K562 (cell line): ENCODE results near the gene ZNF385D. TPM values are rescaled to one million over a fixed set of nuclear protein-coding genes. Genes with fewer than 3 reads are reported as not detected.

Experiments used
- ATAC-seq: fragments of 200-7000 bp; cut with Tn5 transposase; 3 replicates; pipeline ENCODE4 v1.9.1; 2020; ENCODE audit warnings: moderate library complexity
- BruUV-seq: library from RNA; stranded (reverse); fragments of 400-500 nt; replicated peaks from 2 replicates; lab custom pipeline; 2021; lab: Mats Ljungman, UMichigan
- CTCF ChIA-PET: fragments of 300-600 bp; formaldehyde crosslinking; extraction: SDS; loops from one replicate; lab custom pipeline; 2021; ENCODE audit warnings: low intra/inter-chr PET ratio; lab: Yijun Ruan, JAX
- POLR2A ChIA-PET: fragments of 300-600, 350-650 bp; sonication (Branson Sonifier 250); formaldehyde crosslinking; extraction: SDS; loops from one replicate; lab custom pipeline; 2021; ENCODE audit warnings: antibody characterized with exemption, inconsistent platforms; lab: Yijun Ruan, JAX
- DNase-seq, 4 experiments: peaks; one replicate each; pipeline versions ENCODE4 v3.0.0 to v3.0.0-alpha.2; 2011 to 2018; ENCODE audit warnings: low spot score in 3 of 4, mixed read lengths in 3 of 4; ENCODE audit errors: extremely low read depth in 1 of 4
- FAIRE-seq: peaks from 2 replicates; lab custom pipeline; 2011; peaks lifted over from hg19 to GRCh38; lab: Jason Lieb, UNC
- H2AFZ ChIP-seq: 2 replicates; pipeline ENCODE4 v1.6.0; 2011; ENCODE audit warnings: low read depth, low read length, control low read depth, inconsistent platforms
- H3K27ac ChIP-seq: fragments of 200-600 bp; 3 replicates; pipeline ENCODE4 v1.8.0; 2011; ENCODE audit warnings: low read depth, mild to moderate bottlenecking, control low read depth, inconsistent platforms, low read length, moderate library complexity, mixed read lengths; ENCODE audit errors: extremely low read depth
- H3K27me3 ChIP-seq, 2 experiments: fragments of 300-600 bp in 1 of 2; 2 replicates in 1 of 2; 3 replicates in 1 of 2; pipeline versions ENCODE4 v1.6.0 to v1.8.0; 2011; ENCODE audit warnings: inconsistent platforms in 2 of 2, low read length in 2 of 2, mild to moderate bottlenecking in 1 of 2, mixed read lengths in 1 of 2, moderate library complexity in 1 of 2; ENCODE audit not compliant: control insufficient read depth in 2 of 2, insufficient read depth in 2 of 2
- H3K36me3 ChIP-seq: fragments of 300-600 bp; 3 replicates; pipeline ENCODE4 v1.8.0; 2011; ENCODE audit warnings: mild to moderate bottlenecking, low read length, inconsistent platforms; ENCODE audit not compliant: control insufficient read depth, insufficient read depth
- H3K4me1 ChIP-seq, 2 experiments: fragments of 200-600 bp in 1 of 2; replicated peaks in 1 of 2; 2 replicates in 1 of 2; 3 replicates in 1 of 2; pipeline versions ENCODE4 v1.5.1 to v1.8.0; 2011; ENCODE audit warnings: inconsistent platforms in 2 of 2, low read length in 2 of 2, mild to moderate bottlenecking in 1 of 2, mixed read lengths in 1 of 2, moderate library complexity in 1 of 2; ENCODE audit not compliant: control insufficient read depth in 2 of 2, insufficient read depth in 2 of 2
- H3K4me2 ChIP-seq: 2 replicates; pipeline ENCODE4 v1.6.1; 2011; ENCODE audit warnings: low read length, control low read depth, inconsistent platforms, mixed read lengths; ENCODE audit not compliant: insufficient read depth
- H3K4me3 ChIP-seq: fragments of 200-600 bp; sonication (generic), shearing (Covaris generic); 2 replicates; pipeline ENCODE4 v1.5.1; 2016; ENCODE audit warnings: control low read depth, inconsistent platforms
- H3K79me2 ChIP-seq: fragments of 200-600 bp; 3 replicates; pipeline ENCODE4 v1.8.0; 2011; ENCODE audit warnings: low read length, inconsistent platforms; ENCODE audit not compliant: control insufficient read depth, insufficient read depth
- H3K9ac ChIP-seq, 2 experiments: 2 replicates each; pipeline versions ENCODE4 v1.6.0 to v1.6.1; 2011; ENCODE audit warnings: low read depth in 2 of 2, low read length in 2 of 2, control low read depth in 1 of 2, inconsistent platforms in 1 of 2, mild to moderate bottlenecking in 1 of 2, mixed read lengths in 1 of 2; ENCODE audit not compliant: insufficient read depth in 1 of 2
- H3K9me1 ChIP-seq: one replicate; pipeline ENCODE4 v1.6.0; 2011; ENCODE audit warnings: inconsistent platforms, mild to moderate bottlenecking, low read length, moderate library complexity; ENCODE audit not compliant: control insufficient read depth, insufficient read depth
- H3K9me3 ChIP-seq: replicated peaks from 2 replicates; pipeline ENCODE4 v1.5.1; 2011; ENCODE audit warnings: low read depth, low read length, inconsistent platforms; ENCODE audit not compliant: control insufficient read depth, insufficient read depth
- H4K20me1 ChIP-seq: replicated peaks from 2 replicates; pipeline ENCODE4 v1.6.1; 2011; ENCODE audit warnings: low read length, inconsistent platforms, mixed read lengths; ENCODE audit not compliant: control insufficient read depth, insufficient read depth
- CEBPG ChIP-seq, 3 experiments: fragments of 200-800 bp in 1 of 3; sonication (Bioruptor generic) in 1 of 3; sonication (generic) in 1 of 3; formaldehyde crosslinking in 1 of 3; IDR thresholded peaks in 2 of 3; conservative IDR thresholded peaks in 1 of 3; 2 replicates each; pipeline versions ENCODE4 v1.6.1 to v1.8.0; 2016 to 2022; ENCODE audit warnings: missing compliant biosample characterization in 2 of 3, missing genetic modification characterization in 2 of 3, mild to moderate bottlenecking in 1 of 3, missing genetic modification reagents in 1 of 3
- ELK1 ChIP-seq: sonication (generic); formaldehyde crosslinking; IDR thresholded peaks from 2 replicates; pipeline ENCODE4 v1.8.1; 2022; ENCODE audit warnings: missing genetic modification reagents
- GMEB1 ChIP-seq: fragments of 250-450 bp; sonication (Bioruptor Pico); IDR thresholded peaks from 2 replicates; pipeline ENCODE4 v1.4.0; 2020; ENCODE audit warnings: mild to moderate bottlenecking
- HSF4 ChIP-seq: fragments of 250-450 bp; sonication (Bioruptor Pico); IDR thresholded peaks from 2 replicates; pipeline ENCODE4 v2.1.2; 2022; ENCODE audit warnings: mild to moderate bottlenecking, moderate library complexity, borderline replicate concordance
- MXD1 ChIP-seq: fragments of 250-450 bp; sonication (Bioruptor Pico); IDR thresholded peaks from 2 replicates; pipeline ENCODE4 v1.8.0; 2021; ENCODE audit warnings: borderline replicate concordance, mild to moderate bottlenecking, moderate library complexity; ENCODE audit not compliant: poor library complexity, severe bottlenecking
- NEUROD1 ChIP-seq: fragments of 150-350 bp; IDR thresholded peaks from 2 replicates; pipeline ENCODE4 v1.6.1; 2014; ENCODE audit warnings: borderline replicate concordance, low read length, low read depth; ENCODE audit not compliant: partially characterized antibody
- NR4A1 ChIP-seq, 2 experiments: fragments of 250-450 bp in 1 of 2; fragments of 450-650 bp in 1 of 2; sonication (Bioruptor Pico) in 1 of 2; IDR thresholded peaks; 2 replicates each; pipeline versions ENCODE4 v1.4.0 to v1.6.1; 2016 to 2020; ENCODE audit warnings: mild to moderate bottlenecking in 2 of 2, missing compliant biosample characterization in 1 of 2, missing genetic modification characterization in 1 of 2, moderate library complexity in 1 of 2
- PCBP2 ChIP-seq: fragments of 200-400 bp; formaldehyde crosslinking; IDR thresholded peaks from 2 replicates; pipeline ENCODE4 v1.6.1; 2018; ENCODE audit warnings: low read length, low read depth, mild to moderate bottlenecking, moderate library complexity; ENCODE audit not compliant: poor library complexity, severe bottlenecking
- PURB ChIP-seq: sonication (generic); formaldehyde crosslinking; IDR thresholded peaks from 2 replicates; pipeline ENCODE4 v1.9.0; 2021; ENCODE audit warnings: low read depth, mild to moderate bottlenecking, missing genetic modification reagents
- YY1 ChIP-seq, 3 experiments: IDR thresholded peaks; 2 replicates each; pipeline ENCODE4 v1.6.1; 2011; ENCODE audit warnings: low read length in 2 of 3, mild to moderate bottlenecking in 2 of 3, moderate library complexity in 2 of 3, borderline replicate concordance in 1 of 3, control low read depth in 1 of 3, low read depth in 1 of 3; ENCODE audit not compliant: insufficient read depth in 3 of 3, insufficient replicate concordance in 2 of 3, control insufficient read depth in 1 of 3, insufficient read length in 1 of 3; ENCODE audit errors: extremely low read depth in 1 of 3
- WGBS: fragments of 100-300 bp; shearing (Covaris generic); methylation state at CpG from one replicate; pipeline ENCODE4 v1.1.6; 2016; ENCODE audit warnings: low coverage, mixed read lengths; ENCODE audit not compliant: insufficient coverage; ENCODE audit errors: missing lambda C conversion rate; 5-methylcytosine and 5-hydroxymethylcytosine counted together
- in situ Hi-C: fragments of 300-500 bp; cut with MboI; formaldehyde crosslinking; loops from 4 replicates; pipeline ENCODE4 v1.15.0; 2018; ENCODE audit warnings: inconsistent platforms, mixed read lengths
- intact Hi-C: fragments of 100-400 bp; cut with micrococcal nuclease; formaldehyde crosslinking; loops from 2 replicates; pipeline ENCODE4 v1.14.2; 2022
- polyA plus RNA-seq, 8 experiments: library from polyadenylated mRNA; depleted of rRNA in 4 of 8; stranded (reverse) in 5 of 8; unstranded in 3 of 8; fragments of >200 nt; fragmentation: Nextera tagmentation in 2 of 8; fragmentation: Illumina TruSeq in 1 of 8; extraction: Ambion mirVana in 2 of 8; extraction: Trizol in 1 of 8; gene quantifications; 2 replicates each; pipeline versions ENCODE4 v1.2.1 to v1.2.3, GENCODE V29; 2011 to 2014; ENCODE audit warnings: inconsistent platforms in 1 of 8, missing spikeins in 1 of 8
- total RNA-seq, 7 experiments: library from RNA; depleted of rRNA in 6 of 7; stranded (reverse); fragments of >200 nt in 6 of 7; fragmentation: Illumina TruSeq in 2 of 7; extraction: Trizol in 2 of 7; gene quantifications; 2 replicates each; pipeline versions ENCODE4 v1.2.1 to v1.2.3, GENCODE V29; 2011 to 2021; ENCODE audit warnings: low replicate concordance in 1 of 7

Gene ZNF385D
- total and polyA plus RNA-seq, 9 of the 15 experiments (the other 6 are each of a cell fraction or from before 2014, with no cell fraction given), result 0.14 to 1.7 (median 0.51) TPM

- no peak for TF ChIP-seq ELK1 (CRISPR knock-in tag)
Observed at GRCh38 chr3:21673393-21673792, 77.6 kb downstream of the ZNF385D start (continued).

- POLR2A ChIA-PET, result interaction anchor here (0.6 kb wide), 1 partner anchor 34 kb away, joined by 3 read pairs; no protein-coding TSS in a partner anchor
- Histone ChIP-seq H3K27me3 (no peaks in the 10 kb centered on the region), H3K4me3 (no peak overlapping the region), H3K4me2 (no peak overlapping the region), H3K9ac (no peak overlapping the region), H3K4me1 (no peaks in the 10 kb centered on the region), H3K9me3 (no peaks in the 10 kb centered on the region), H2AFZ (no peak overlapping the region), H4K20me1 (no peaks in the 10 kb centered on the region), H3K27ac (no peak overlapping the region), H3K9me1 (no peaks in the 10 kb centered on the region), H3K36me3 (no peaks in the 10 kb centered on the region), H3K79me2 (no peaks in the 10 kb centered on the region)
- no peak for FAIRE-seq
- CTCF ChIA-PET, result no interaction called here
- no peak for TF ChIP-seq NR4A1 (CRISPR knock-in tag; IDR thresholded peaks at IDR 0.05)
- TF ChIP-seq NR4A1 (tag; IDR thresholded peaks at IDR 0.05), result no peak
- no peak for TF ChIP-seq HSF4 (CRISPR knock-in tag)
- TF ChIP-seq NEUROD1, result no peak
- TF ChIP-seq PURB (CRISPR knock-in tag), result no peak
- no peak for TF ChIP-seq PCBP2
- no peak for TF ChIP-seq GMEB1 (CRISPR knock-in tag)
- no peak for TF ChIP-seq YY1 (IDR thresholded peaks at IDR 0.05; ENCODE audit: borderline replicate concordance in 1 of 3, control insufficient read depth in 1 of 3, extremely low read depth in 1 of 3, insufficient read depth in 3 of 3, insufficient read length in 1 of 3, insufficient replicate concordance in 2 of 3, low read depth in 1 of 3, low read length in 2 of 3)
- no peak for TF ChIP-seq CEBPG (CRISPR knock-in tag; IDR thresholded peaks at IDR 0.05)
- TF ChIP-seq CEBPG (tag; conservative IDR thresholded peaks at IDR 0.05 in 1 of 2, IDR thresholded peaks at IDR 0.05 in 1 of 2), result no peak
- TF ChIP-seq MXD1 (CRISPR knock-in tag), result no peak
- no TSS peak for BruUV-seq
- ATAC-seq, result no peak
- in situ Hi-C loops, result no loop called here
- no peak for DNase-seq
- 33% methylated on average over 1 of the region's 1 CpG for WGBS
- intact Hi-C loops, result no loop called here
Observed at GRCh38 chr3:21672303-21672702, 78.7 kb downstream of the ZNF385D start.
